ENCODE measurements around the gene TMEM132E.

Gene TMEM132E

DNA sequence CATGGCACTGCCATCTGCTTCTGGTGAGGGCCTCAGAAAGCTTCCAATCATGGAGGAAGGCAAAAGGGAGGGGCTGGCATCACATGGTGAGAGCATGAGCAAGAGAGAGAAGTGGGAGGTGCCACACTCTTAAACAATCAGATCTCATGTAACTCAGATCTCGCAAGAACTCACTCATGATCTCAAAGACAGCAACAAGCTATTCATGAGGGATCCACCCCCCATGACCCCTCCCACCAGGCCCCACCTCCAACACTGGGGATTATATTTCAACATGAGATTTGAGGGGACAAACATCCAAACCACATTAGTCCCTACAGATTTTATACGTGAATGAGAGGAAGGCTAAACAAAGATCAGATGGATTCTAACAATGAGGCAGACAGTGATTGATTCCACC lies 8.9 kb upstream of the TMEM132E start:
- no peak for DNase-seq

DNA sequence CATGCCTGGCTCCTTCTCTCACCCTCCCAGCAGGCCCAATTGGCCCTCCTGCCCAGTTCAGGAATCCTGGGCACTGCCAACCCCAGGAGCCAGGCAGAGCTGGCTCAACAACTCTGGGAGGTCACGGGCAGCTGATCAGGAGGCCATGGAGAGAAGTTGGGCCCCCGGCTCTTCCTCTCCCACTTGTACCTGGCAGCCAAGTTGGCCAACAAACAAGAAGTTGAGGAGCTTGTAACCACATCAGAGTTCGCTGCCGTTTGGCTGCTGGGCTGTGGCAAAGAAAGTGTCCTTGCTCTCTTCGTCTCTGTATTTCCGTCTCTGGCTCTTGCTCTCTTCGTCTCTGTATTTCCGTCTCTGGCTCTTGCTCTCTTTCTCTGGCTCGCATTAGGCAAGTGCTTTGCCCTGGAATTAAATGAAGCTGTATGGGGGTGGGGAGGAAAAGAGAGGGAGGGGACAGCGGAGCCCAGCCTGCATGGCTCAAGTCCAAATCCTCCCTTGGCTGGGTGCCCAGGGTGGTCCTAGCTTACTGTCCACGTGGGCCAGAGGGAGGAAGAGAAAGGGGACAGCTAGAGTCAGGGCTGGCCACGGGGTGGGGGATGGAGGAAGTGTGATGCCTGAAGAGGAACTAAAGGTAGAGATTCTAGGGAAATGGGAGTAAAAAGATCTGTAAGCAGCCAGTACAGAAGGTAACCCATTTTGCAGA lies 7.8 kb upstream of the TMEM132E start:
- no peak for DNase-seq

DNA sequence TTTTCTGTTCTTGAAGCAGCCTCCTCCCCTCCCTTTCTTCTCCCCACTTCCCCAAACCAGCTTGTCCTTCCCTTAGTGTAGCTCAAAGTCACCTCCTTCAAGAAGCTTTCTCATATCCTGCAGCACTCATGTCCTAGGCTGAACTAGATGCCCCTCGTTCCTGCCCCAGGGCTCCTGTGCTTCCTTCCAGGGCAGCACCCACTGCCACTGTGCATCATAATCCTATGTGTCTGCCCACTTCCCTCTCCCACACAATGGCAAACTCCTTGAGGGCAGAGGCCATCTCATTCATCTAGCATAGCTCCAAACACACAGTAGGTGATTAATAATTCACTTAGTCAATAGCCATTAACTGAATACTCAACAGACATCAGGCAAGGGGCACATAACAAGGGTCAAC lies 6.9 kb upstream of the TMEM132E start:
- no peak for DNase-seq

DNA sequence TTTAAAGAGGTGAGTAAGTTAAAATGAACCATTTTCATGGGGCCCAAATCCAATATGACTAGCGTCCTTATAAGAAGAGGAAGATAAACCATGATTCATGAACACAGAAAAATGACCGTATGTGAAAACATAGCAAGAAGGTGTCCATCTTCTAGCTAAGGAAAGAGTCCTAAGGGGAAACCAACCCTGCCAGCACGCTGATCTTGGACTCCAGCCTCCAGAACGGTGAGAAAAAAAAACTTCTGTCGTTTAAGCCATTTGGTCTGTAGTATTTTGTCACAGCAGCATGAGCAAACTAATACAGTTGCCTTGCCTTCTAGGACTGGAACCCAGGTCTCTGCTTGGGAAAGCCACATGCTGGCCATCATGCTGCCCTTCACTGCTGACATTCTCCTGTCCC lies 4.2 kb upstream of the TMEM132E start:
- no peak for DNase-seq

DNA sequence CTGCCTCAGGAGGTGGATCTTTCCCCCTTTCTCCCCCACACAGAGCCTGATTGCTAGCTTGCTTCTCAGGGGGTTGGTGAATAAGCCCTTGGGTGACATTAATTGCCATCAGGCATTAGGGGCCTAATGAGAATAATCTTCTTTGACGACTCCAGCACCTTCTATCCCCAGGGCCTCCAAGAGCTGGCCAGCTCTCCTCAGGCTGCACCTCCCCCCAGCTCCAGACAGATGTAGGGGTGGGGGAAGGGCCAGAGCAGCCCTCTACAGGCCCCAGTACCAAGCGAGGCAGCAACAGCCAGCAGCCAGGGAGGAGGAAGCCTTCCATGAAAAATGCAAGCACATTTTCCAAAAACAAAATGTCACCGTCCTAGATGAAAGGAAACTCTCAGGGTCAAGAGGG lies 1.4 kb upstream of the TMEM132E start:
- DNase-seq, result no peak

DNA sequence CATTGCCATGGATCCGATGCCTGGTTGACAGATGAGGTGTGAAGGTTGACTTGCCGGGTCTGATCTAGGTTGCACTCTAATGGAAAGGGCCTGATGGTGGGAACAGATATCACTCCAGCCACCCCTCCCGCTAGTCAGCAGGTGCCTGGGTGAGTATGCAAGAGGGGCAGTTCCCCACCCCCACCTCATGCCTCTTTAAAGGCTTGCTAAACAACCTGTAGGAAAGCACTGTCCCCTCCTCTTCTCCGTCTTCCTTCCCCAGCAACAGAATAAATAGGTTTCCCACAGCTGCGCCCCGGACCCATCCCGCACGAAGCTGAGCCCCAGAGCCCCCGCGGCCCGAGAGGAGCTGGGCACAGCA lies 746 bp upstream of the TMEM132E start:
- no peak for DNase-seq

DNA sequence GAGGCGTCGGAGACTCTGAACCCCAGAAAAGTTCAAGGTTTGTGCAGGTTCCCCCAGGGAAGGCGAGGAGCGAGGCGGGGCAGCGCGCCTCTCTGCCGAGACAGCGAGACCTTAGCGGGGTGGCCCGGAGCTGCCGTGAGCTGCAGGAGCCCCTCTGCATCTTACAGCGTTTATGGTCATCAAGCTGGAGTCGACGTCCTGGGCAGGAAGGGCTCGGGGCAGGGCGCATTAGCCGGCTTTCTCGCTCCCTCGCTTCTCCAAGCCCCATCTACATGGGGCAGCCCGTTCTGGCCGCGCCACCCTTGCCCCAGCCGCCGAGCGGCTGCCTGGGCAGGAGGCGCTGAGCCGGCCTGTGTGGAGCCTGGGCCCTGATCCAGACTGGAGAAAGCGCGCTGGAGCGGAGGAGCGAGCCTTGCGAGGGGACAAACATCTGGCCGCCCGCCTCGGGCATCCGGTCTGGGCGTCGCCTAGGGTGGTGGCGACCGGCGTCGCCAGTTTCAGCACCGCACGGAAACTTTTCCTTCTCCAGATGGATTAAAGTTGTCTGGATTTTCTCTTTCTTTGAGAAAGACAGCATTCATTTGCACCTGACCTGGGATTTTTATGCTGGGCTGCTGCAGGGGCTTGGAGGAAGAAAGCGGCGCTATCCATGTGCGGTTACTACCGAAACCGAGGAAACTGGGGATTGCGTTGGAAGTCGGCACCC lies 750 bp downstream of the TMEM132E start:
- no peak for DNase-seq

DNA sequence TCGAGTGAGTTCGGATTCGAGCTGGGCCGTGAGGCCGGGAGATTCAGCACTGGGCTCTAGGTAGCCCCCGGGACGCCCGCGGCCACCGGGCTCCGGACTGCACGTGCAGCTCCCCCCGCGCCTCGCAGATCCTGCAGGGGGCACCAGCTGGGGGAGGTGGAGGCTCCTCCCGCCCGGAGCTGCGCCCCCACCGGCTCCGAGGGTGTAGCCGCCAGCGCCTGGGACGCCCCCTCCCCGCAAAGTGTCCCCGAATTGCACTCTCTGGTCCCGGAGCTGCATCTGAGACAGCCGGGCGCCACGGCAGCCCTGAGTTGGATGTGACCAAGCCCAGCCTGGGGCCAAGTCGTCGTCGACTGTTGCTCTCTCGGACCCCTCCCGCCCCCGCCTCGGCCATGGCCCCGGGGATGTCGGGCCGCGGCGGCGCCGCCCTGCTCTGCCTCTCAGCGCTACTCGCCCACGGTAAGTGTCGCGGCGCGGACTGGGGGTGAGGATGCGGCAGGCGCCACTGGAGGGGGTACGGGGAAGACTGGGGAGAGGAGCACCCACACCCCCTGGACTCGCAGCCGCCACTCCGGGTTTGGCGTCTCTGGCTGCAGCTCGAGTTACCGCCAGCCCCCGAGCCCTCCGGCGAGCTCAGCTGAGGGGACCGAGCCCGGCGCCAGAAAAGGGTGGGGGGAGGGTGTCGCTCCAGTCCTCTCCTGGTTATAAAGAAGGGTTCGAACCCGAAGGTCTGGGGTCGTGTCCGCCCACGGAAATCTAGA lies 1.5 kb downstream of the TMEM132E start:
- no peak for DNase-seq

DNA sequence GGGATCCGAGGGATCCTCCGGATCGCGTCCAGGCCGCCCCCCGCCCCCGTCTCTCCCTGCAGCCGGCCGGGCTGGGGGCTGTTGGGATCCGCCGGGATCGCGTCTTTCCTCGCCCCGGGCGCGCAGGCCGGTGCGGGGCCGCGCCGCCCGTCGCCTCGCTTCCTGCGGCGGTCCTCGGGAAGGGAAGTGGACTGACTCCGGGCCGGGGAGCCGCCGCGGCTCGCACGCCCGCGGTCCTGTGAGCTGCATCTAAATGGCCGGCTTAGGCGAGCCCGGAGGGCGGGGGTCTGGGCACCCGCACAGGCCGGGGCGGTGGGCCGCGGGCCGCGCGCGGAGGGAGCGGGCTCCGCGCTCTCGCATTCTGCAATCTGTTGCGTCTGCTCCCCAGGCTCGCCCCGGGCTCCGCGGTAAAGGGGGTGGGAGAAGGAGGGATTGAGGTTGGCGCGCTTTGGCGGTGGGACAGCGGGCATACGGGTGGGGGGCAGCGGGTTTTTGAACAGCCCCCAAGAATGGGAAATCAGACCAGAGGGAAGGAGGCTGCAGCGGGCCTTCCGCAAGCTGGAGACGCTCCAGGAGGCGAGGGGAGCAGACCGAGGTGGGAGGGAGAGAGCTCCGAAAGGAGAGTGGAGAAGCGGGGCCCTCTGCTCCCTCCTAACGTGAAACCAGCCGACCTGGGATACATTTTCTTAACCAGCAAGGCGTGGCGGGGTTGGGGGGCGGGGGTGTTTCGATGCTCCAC lies 2.2 kb downstream of the TMEM132E start:
- DNase-seq, result no peak

DNA sequence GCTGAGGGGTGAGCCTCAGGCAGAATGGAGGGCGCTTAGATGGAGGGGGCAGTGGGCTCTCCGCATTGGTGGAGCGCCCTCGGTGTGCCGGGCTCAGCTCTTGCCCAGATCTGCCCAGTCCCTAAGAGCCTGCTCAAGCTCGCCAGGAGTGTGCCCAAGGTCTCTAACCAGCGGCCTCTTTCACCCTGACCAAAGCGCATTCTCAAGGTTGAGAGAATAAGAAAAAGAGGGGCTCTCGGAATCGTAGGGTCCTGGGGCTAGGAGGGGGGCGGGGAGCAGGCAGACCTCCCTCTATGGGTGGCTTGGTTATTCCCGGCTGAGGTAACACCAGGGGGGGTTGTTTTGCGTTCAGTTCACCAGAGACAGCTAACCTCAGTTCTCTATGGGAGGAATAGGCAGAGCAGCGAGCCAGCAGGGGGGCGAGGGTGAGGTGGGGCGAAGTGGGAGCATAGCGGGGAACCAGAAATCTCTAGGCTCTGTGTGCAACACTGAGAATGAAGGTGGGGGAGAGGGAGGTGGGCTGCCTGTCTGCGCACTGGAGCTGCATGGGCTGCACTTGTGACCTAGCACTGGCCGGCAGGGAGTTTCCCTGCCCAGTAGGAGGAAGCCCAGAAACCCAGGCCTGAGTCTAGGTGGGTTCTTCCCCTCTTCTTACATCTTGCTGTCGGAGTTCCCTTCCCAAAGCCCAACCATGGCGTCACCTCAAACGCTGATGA lies 3.0 kb downstream of the TMEM132E start:
- DNase-seq, result no peak

DNA sequence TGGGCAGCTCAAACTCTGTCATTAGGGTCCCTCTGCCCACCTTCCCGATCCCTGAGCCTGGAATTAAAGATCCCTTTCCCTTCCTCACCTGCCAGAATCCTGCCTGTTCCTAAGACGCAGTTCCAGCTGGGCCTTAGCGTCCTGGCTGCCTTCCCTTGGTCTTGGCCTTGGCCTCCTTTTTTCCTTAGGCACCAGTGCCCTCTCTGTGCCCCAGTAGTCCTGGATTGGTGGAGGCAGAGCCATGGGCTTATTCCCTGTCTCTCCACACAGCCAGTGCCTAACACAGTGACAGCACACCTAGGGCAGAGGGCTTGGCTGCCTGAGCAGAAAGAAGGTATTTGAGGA lies 3.5 kb downstream of the TMEM132E start:
- no peak for DNase-seq

DNA sequence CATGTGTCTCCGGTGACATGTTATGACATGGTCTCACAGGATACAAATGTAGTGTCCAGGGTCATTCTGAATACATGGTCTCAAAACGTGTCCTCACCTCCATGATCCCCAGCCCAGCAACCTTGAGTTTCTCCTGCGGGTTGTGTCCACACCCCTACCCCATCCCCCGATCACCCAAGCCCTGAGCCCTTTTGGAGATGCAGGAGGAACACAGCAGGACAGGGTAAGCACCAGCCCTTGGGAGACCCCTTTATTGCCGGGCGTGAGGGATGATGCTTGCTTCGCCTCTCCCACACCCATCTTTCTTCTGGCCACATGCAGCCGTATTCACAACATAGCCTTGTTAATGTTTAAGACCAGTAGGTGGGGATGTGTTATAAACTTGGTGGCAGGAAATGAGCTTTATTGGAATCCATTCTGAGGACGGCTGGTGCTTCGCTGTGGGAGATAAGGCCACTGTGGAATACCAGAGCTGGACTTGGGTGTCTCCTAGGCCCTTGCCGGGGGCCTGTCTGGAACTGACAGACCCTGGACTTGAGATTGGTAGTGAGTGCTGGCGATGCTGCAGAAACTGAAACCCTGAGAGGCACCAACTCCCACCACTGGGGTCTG lies 5.5 kb downstream of the TMEM132E start:
- DNase-seq, result peak; percentile 8

DNA sequence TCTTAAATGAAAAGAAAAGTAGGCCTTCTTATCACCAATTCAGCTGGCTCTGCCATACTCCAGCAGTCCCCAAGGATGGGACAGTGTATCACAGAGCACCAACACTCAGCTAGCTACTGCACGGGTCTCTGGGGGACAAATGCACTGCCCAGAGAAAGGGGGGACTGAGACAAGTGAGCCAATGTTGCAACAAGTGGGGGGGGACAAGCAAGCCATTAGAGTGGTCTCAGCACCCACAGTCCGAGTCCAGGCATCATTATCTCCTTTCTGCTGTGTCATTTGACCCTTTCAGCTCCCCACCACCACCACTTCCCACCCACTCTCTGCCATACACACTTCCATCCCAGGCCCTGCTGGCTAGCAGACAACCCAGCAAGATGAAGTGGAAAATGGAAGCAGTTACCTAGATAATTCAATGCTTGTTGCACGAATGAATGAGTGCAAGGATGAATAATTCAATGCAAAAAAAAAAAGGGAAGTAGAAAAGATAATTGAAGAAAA lies 7.0 kb downstream of the TMEM132E start:
- no peak for DNase-seq

DNA sequence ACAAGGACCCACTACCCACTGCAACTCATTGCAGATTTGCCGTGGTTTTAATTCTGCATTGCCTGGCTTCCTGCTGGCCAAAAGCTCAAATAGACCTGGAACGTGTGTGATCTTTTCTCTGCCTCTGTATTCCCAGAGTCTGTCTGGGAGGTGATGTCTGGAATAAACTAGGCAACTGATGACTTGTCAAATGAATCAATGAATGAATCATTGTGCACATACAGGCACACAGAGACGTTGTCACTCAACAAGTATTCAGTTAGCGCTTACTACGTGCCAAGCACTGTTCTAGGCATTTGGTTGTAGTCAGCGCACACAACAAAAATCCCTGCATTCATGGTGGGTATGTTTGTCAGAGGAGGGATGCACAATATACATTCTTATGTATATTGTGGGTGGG lies 8.9 kb downstream of the TMEM132E start:
- no peak for DNase-seq

DNA sequence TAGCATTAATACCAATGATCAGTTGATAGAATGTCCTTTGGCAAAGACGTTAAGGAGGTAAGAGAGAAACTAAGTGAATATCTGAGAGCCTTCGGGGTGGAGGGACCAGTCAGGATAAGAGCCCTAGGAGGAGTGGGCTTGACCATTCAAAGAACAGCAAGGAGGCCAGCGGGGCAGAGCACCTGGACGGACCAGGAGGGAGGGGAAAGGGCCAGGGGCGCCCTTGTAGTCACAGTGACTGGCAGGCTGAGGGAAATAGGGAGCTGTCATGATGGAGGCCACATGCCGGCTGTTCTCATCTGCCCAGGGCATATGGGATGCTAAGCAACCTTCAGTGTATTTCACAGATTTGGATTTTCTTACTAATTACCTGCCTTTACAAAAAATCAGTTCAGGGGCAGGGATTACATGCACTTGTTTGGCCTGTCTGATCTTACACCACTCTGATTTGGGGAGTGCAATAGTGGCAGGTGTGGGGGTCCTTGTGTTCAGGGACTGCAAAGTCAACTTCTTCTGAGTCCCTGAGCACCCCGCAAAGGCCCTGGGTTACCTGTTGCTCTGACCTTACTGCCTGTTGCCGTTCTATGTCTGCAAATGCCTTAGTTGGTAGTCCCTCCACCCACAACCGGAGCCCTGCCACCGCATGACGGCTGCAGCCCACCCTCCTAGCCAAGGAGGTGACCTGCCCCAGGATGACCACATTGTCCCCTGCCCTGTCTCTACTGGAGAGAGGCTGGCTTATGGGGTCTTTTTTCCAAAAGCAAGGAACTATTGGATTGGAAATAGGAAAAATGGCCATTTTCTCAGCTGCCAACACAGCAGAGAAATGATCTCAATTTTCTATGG lies 10.0 kb downstream of the TMEM132E start:
- no peak for DNase-seq

DNA sequence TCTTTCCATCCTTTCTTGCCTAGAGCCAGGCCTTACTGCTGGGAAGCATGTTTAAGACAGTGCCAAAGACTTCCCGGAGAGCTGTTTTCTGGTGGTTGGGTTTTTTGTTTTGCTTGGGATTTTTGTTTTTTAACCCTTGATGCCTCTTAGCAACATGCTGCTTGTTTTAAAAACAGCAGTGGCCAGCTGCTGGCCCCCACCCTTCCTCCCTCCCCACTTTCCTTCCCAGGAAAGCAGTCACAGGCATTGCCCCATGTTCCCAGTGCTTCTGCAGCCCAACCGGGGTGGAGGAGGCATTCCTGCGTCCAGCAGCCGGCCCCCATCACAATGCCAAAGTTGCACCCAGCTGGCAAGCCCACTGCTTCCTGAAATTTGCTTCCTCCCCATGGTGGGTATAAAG lies 12.6 kb downstream of the TMEM132E start:
- no peak for DNase-seq

DNA sequence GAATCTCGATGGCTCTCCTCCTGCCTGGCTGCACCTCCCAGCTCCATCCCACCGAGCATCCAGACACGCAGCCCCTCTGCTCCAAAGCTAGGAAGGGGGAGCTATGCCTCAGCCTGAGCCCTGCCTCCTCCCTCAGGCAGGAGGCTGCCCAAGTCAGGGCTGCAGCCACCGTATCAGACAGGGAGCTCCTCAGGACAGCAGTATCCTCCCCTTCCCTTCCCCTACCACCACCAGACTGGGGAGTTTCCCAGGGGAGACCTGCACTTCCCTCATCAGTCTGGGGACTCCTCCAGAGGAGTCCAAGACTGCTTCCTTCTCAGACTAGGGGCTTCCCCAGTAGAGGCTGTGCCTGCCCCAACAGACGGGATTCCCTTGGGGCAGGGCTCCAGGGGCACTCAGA lies 17.5 kb downstream of the TMEM132E start:
- DNase-seq, result no peak

DNA sequence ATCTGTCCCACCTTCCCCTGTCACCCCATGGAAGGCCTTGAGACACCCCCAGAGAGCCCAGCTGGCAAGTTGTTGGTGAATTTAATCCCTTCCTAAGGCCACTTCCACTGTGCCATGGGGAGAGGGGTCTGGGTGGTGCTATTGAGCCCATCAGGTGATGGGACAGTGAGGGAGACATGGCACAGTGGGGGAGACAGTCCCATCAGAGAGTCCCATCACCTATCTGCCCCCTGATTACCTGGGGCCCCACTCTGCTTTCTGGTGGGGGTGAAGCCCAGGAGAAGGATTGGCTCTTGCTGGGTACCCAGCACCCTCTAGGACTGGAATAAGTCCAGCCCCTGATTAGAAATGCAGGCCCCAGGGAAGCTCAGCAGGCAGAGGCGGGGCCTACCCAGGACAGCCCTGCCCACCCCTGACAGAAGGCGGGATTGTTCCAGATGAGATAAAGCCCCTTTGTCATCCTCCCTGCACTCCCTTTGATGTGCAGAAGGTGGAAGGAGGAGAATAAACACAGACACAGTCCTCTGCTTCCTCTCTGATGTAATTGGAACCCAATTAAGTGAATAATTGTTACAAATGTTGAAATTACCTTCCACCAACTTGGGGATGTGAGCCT lies 18.9 kb downstream of the TMEM132E start:
- no peak for DNase-seq

DNA sequence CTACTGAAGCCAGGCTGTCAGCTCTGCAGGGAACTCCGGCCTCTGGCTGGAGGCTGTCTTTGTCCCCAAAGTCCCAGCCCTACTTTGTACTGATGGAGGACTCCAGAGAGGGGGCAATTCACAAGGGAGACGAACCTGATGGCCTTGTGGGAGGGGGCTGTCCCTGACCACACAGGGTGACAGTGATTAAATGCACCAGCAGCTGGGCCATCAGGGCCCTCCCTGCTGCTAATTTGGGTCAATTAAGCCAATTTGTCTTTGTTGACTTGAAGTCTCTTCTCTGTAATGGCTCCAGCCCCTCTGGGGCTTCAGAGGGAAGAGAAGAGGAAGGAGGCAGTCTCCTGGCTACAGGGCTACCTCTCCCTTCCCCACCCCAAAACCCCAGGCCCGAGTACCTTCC lies 22.0 kb downstream of the TMEM132E start:
- DNase-seq, result no peak

DNA sequence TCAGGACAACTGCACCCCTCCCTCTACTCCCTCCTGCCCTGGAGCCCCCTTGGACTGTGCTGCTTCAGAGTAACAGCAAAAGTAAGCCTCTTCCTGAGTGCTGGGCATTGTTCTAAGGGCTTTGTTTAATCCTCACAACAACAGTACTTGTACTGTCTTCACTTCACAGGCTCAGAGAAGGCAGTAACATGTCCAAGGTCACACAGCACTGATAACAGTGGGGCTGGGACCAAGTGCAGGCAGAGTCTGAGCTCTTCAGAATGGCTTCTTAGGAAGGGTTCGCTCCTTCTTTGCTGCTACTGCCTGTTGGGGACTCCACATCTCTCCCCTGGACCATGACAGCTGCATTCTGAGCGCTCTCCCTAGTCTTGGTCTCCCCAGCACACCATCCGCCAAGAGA lies 24.6 kb downstream of the TMEM132E start:
- no peak for DNase-seq

DNA sequence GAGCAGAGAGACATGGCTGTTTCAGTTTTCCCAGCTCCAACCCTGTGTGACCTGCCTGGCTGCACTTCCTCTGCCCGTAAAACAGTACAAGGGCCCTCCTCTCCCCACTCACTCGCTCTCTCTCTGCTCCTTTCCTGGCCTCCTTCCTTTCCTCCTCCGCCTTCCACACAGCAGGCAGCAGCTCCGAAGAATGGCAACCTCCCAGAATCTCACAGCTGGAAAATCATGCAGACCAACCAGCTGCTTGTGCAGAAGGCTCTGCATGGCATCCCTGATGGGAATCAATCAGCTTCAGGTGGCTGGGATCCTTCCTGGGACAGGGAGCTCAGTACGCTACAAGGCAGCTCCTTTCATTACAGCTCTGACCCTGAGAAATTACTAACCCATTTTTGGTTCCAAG lies 27.4 kb downstream of the TMEM132E start:
- DNase-seq, result no peak

All from DMS53 (cell line).